ENCODE data around the gene IGF1R. TPM values are rescaled to one million over a fixed set of nuclear protein-coding genes. Genes with fewer than 3 reads are reported as not detected.

Gene IGF1R
- total and polyA plus RNA-seq, 12 donors = 8.6 to 138 (median 66.0) TPM

DNA sequence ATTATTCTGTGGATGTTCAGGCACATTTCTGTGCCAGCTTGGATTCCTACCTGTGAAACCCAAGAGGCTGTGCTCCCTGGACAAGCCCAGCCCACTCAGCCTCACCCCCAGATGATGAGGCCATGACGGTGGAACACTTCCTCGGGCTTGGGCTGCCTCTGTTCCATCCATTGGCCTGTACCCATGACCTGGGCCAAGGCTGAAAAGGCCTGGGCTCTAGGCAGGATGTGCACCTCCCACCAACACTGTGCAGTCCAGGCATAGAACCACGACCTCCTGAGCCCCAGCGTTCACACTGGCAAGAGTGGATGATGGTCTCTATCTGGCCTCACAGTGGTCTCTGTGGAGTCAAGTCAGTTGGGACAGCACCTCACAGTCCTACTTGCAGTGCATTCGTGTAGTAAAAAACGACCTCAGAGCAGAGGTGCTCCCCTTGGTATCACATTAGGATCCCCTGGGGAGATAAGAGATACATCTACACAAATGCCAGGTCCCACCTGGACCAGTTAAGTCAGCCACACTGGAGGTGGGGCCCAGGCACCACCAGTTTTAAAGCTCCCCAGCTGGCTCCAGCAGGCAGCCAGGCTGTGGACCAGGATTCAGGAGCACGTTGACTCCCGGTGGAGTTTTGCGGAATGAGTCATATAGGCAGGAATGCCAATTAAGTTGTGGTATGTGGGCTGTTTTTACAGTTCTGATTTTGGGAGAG is 39.0 kb upstream of the IGF1R start:
- H3K4me3 ChIP-seq = no peak overlapping the region
- 61 to 74% (median 66%) methylated on average over 7 to 9 of the region's 9 CpGs for WGBS, 4 donors
- TF ChIP-seq, protein P1, sequence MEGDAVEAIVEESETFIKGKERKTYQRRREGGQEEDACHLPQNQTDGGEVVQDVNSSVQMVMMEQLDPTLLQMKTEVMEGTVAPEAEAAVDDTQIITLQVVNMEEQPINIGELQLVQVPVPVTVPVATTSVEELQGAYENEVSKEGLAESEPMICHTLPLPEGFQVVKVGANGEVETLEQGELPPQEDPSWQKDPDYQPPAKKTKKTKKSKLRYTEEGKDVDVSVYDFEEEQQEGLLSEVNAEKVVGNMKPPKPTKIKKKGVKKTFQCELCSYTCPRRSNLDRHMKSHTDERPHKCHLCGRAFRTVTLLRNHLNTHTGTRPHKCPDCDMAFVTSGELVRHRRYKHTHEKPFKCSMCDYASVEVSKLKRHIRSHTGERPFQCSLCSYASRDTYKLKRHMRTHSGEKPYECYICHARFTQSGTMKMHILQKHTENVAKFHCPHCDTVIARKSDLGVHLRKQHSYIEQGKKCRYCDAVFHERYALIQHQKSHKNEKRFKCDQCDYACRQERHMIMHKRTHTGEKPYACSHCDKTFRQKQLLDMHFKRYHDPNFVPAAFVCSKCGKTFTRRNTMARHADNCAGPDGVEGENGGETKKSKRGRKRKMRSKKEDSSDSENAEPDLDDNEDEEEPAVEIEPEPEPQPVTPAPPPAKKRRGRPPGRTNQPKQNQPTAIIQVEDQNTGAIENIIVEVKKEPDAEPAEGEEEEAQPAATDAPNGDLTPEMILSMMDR (IDR thresholded peaks at IDR 0.05) = no peak
- no peak for TF ChIP-seq POLR2A (IDR thresholded peaks at IDR 0.05)

GRCh38 chr15:98610991-98611390 is 37.3 kb upstream of the IGF1R start:
- Histone ChIP-seq H3K4me1 (replicated peaks in 1 of 2) (no peaks in the 10 kb centered on the region), H3K27me3 (peaks cover 7% of the 10 kb centered on the region), H3K36me3 (replicated peaks in 1 of 2) (no peaks in the 10 kb centered on the region), H3K4me3 (no peak overlapping the region), H3K9me3 (replicated peaks in 1 of 3) (no peaks in the 10 kb centered on the region), H3K27ac (no peak overlapping the region)
- no peak for DNase-seq
- intact Hi-C loops (cut with DNase I) = no loop called here
- WGBS, 4 donors = 62 to 71% (median 68%) methylated on average over 4 of the region's 4 CpGs
- TF ChIP-seq, protein P1 (IDR thresholded peaks at IDR 0.05) = no peak
- no peak for TF ChIP-seq POLR2A (IDR thresholded peaks at IDR 0.05)

More for the DNA sequence above, 39.0 kb upstream of the IGF1R start:
- Histone ChIP-seq H3K36me3 (replicated peaks in 1 of 2) (no peaks in the 10 kb centered on the region), H3K4me1 (replicated peaks in 1 of 2) (no peaks in the 10 kb centered on the region), H3K27ac (no peak overlapping the region), H3K9me3 (replicated peaks in 1 of 3) (no peaks in the 10 kb centered on the region), H3K27me3 (peaks cover 7% of the 10 kb centered on the region)
- intact Hi-C loops (cut with DNase I) = no loop called here
- no peak for DNase-seq

DNA sequence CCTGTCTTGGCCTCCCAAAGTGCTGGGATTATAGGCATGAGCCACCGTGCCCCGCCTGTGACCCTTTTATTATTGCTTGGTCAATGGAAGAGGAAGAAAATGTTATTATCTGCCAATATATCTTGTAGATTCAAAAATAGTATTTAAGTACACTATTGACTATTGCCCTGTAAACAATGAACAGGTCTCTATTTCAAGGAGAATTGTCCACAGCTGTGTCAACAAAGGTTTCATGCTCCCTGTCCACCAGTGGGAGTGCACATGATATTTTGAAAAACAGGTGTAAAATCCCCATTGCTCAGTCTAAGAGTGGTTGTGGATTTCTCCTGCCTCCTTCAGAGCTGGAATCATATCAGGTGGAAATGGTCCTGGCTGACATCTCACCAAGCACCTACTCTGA is 36.5 kb upstream of the IGF1R start:
- Histone ChIP-seq H3K36me3 (replicated peaks in 1 of 2) (no peaks in the 10 kb centered on the region), H3K27me3 (peaks cover 7% of the 10 kb centered on the region), H3K4me1 (replicated peaks in 1 of 2) (no peaks in the 10 kb centered on the region), H3K27ac (no peak overlapping the region), H3K9me3 (replicated peaks in 1 of 3) (no peaks in the 10 kb centered on the region), H3K4me3 (no peak overlapping the region)
- WGBS, 4 donors = 84 to 100% (median 96%) methylated on average over 2 of the region's 2 CpGs
- intact Hi-C loops (cut with DNase I) = no loop called here
- no peak for DNase-seq
- no peak for TF ChIP-seq POLR2A (IDR thresholded peaks at IDR 0.05)
- TF ChIP-seq, protein P1 (IDR thresholded peaks at IDR 0.05) = no peak

- no peak overlapping the region for H3K4me3 ChIP-seq
- WGBS, 4 donors = 65 to 78% (median 73%) methylated on average over 5 to 6 of the region's 6 CpGs
Observed at GRCh38 chr15:98612490-98613110, 35.7 kb upstream of the IGF1R start.

More at GRCh38 chr15:98612490-98613110, 35.7 kb upstream of the IGF1R start:
- Histone ChIP-seq H3K36me3 (replicated peaks in 1 of 2) (no peaks in the 10 kb centered on the region), H3K27me3 (peaks cover 7% of the 10 kb centered on the region), H3K27ac (no peak overlapping the region), H3K9me3 (replicated peaks in 1 of 3) (no peaks in the 10 kb centered on the region), H3K4me1 (replicated peaks in 1 of 2) (no peaks in the 10 kb centered on the region)
- TF ChIP-seq POLR2A (IDR thresholded peaks at IDR 0.05) = no peak
- TF ChIP-seq, protein P1 (IDR thresholded peaks at IDR 0.05) = no peak
- no peak for DNase-seq
- intact Hi-C loops (cut with DNase I) = no loop called here

Data from adrenal gland (tissue), 12 donors.